Panc1 (cell line): ENCODE results near the gene SVIL. TPM values are rescaled to one million over a fixed set of nuclear protein-coding genes. Genes with fewer than 3 reads are reported as not detected.

Experiments
- ATAC-seq: fragments of 200-7000 bp; cut with Tn5 transposase; 2 replicates; pipeline ENCODE4 v1.9.1; 2020; ENCODE audit warnings: mild to moderate bottlenecking, moderate library complexity
- BruUV-seq: library from RNA; stranded (reverse); fragments of 400-500 nt; replicated peaks from 2 replicates; lab custom pipeline; 2021; lab: Mats Ljungman, UMichigan
- CTCF ChIA-PET: fragments of 300-600 bp; sonication (Branson Sonifier 250); formaldehyde crosslinking; loops from one replicate; lab custom pipeline; 2022; ENCODE audit warnings: antibody characterized with exemption; lab: Charles Lee
- POLR2A ChIA-PET: fragments of 300-600 bp; sonication (Branson Sonifier 250); formaldehyde crosslinking; loops from one replicate; lab custom pipeline; 2022; ENCODE audit warnings: antibody characterized with exemption; lab: Charles Lee
- DNase-seq: peaks from one replicate; pipeline ENCODE4 v3.0.0-alpha.2; 2010; ENCODE audit warnings: low read depth, low spot score
- H3K27ac ChIP-seq: 2 replicates; pipeline ENCODE4 v1.5.1; 2011; ENCODE audit warnings: mild to moderate bottlenecking, low read length, inconsistent platforms
- H3K27me3 ChIP-seq: fragments of 200-500 bp; sonication (Bioruptor generic); 2 replicates; pipeline ENCODE4 v1.6.0; 2014; ENCODE audit warnings: low read length, inconsistent platforms; ENCODE audit not compliant: control insufficient read depth, insufficient read depth
- H3K36me3 ChIP-seq: fragments of 200-500 bp; sonication (Bioruptor generic); 2 replicates; pipeline ENCODE4 v1.5.1; 2014; ENCODE audit warnings: inconsistent platforms, mild to moderate bottlenecking, low read length, moderate library complexity; ENCODE audit not compliant: control insufficient read depth, insufficient read depth
- H3K4me1 ChIP-seq: 2 replicates; pipeline ENCODE4 v1.5.1; 2011; ENCODE audit warnings: inconsistent platforms, mild to moderate bottlenecking, low read length, moderate library complexity; ENCODE audit not compliant: control insufficient read depth, insufficient read depth
- H3K4me3 ChIP-seq, 2 experiments: 2 replicates each; pipeline ENCODE4 v1.5.1; 2011 to 2012; ENCODE audit warnings: low read depth in 2 of 2, low read length in 2 of 2, mild to moderate bottlenecking in 2 of 2, inconsistent platforms in 1 of 2, moderate library complexity in 1 of 2
- H3K9me3 ChIP-seq: fragments of 200-500 bp; sonication (Bioruptor generic); 2 replicates; pipeline ENCODE4 v1.5.1; 2014; ENCODE audit warnings: low read depth, mild to moderate bottlenecking, inconsistent platforms, low read length, moderate library complexity; ENCODE audit not compliant: control insufficient read depth, insufficient read depth
- CTCF ChIP-seq: fragments of 450-650 bp; IDR thresholded peaks from 2 replicates; pipeline ENCODE4 v1.5.1; 2017; ENCODE audit warnings: mild to moderate bottlenecking
- POLR2AphosphoS5 ChIP-seq: IDR thresholded peaks from 2 replicates; pipeline ENCODE4 v1.6.1; 2012; ENCODE audit warnings: mild to moderate bottlenecking, low read depth, low read length, moderate library complexity
- REST ChIP-seq, 2 experiments: IDR thresholded peaks; 2 replicates each; pipeline ENCODE4 v1.6.1; 2011 to 2012; ENCODE audit warnings: low read depth in 2 of 2, control low read depth in 1 of 2, low read length in 1 of 2, mild to moderate bottlenecking in 1 of 2, moderate library complexity in 1 of 2; ENCODE audit not compliant: insufficient read depth in 1 of 2
- SIN3A ChIP-seq: IDR thresholded peaks from 2 replicates; pipeline ENCODE4 v1.6.1; 2012; ENCODE audit warnings: low read depth, mild to moderate bottlenecking, low read length, moderate library complexity, borderline replicate concordance; ENCODE audit not compliant: insufficient read depth
- TCF7L2 ChIP-seq: IDR thresholded peaks from 2 replicates; pipeline ENCODE4 v1.6.1; 2011; ENCODE audit warnings: mild to moderate bottlenecking, low read depth, low read length, inconsistent platforms
- in situ Hi-C: cut with HindIII; loops from 2 replicates; pipeline ENCODE4 v1.10.0; 2016; ENCODE audit warnings: low sequenced_read_pairs, low pct_unique_long_range_greater_than_20kb
- intact Hi-C: fragments of 100-400 bp; cut with micrococcal nuclease; formaldehyde crosslinking; loops from one replicate; pipeline ENCODE4 v1.10.0; 2022; ENCODE audit not compliant: unreplicated experiment
- total RNA-seq: library from RNA; stranded (reverse); gene quantifications from one replicate; pipeline ENCODE4 v1.2.1, GENCODE V29; 2021; ENCODE audit not compliant: unreplicated experiment

The SVIL gene
- total RNA-seq, 1 experiment from 2014 or later, result 72.8 TPM

- no peaks in the 10 kb centered on the region; the same call in 1 of the 2 replicates for H3K36me3 ChIP-seq
- H3K4me1 ChIP-seq, result peaks cover 16% of the 10 kb centered on the region
- no peak overlapping the region for H3K27ac ChIP-seq
- H3K4me3 ChIP-seq, result no peak overlapping the region
- no TSS peak for BruUV-seq
- ChIA-PET CTCF (no interaction called here), POLR2A (no interaction called here)
- no peak for DNase-seq
- H3K27me3 ChIP-seq, result no peaks in the 10 kb centered on the region
- no peaks in the 10 kb centered on the region for H3K9me3 ChIP-seq
- TF ChIP-seq SIN3A (no peak), CTCF (no peak), POLR2AphosphoS5 (no peak), TCF7L2 (no peak), REST (IDR thresholded peaks at IDR 0.05; ENCODE audit: insufficient read depth in 1 of 2, low read depth in 2 of 2, low read length in 1 of 2) (no peak)
- ATAC-seq, result no peak
- in situ Hi-C loops, result no loop called here
- intact Hi-C loops, result no loop called here
Observed at GRCh38 chr10:29643771-29644501, 9.2 kb upstream of the SVIL start.

- ATAC-seq, result no peak
- in situ Hi-C loops, result no loop called here
- intact Hi-C loops, result no loop called here
- CTCF ChIA-PET, result no interaction called here
- no peaks in the 10 kb centered on the region for H3K27me3 ChIP-seq
- DNase-seq, result no peak
- H3K27ac ChIP-seq, result no peak overlapping the region
- H3K4me3 ChIP-seq, result no peak overlapping the region
- TF ChIP-seq POLR2AphosphoS5 (no peak), CTCF (no peak), SIN3A (no peak), TCF7L2 (no peak), REST (IDR thresholded peaks at IDR 0.05; ENCODE audit: insufficient read depth in 1 of 2, low read depth in 2 of 2, low read length in 1 of 2) (no peak)
- no peaks in the 10 kb centered on the region; the same call in 1 of the 2 replicates for H3K36me3 ChIP-seq
- POLR2A ChIA-PET, result no interaction called here
- BruUV-seq, result no TSS peak
- H3K9me3 ChIP-seq, result no peaks in the 10 kb centered on the region
- peaks cover 6% of the 10 kb centered on the region for H3K4me1 ChIP-seq
Observed at GRCh38 chr10:29642990-29643389, 8.2 kb upstream of the SVIL start.
